GM21515 (cell line): ENCODE data around the gene PRR20B.
"Not testable (repeated sequence)": the region's sequence is repeated elsewhere in the genome, so short reads cannot be mapped to it uniquely, and the experiment has no call there.

Source experiments
- ATAC-seq: cut with Tn5 transposase; IDR thresholded peaks from one replicate; pipeline ENCODE4 v1.9.1; 2021; ENCODE audit not compliant: unreplicated experiment

The PRR20B gene

GRCh38 chr13:57147188-57147587 is at the start of gene PRR20B:
PRR20B (plus strand) TSS chr13:57147488; CDS start chr13:57147875, 387 bp downstream.
- ATAC-seq: not testable (repeated sequence)

- ATAC-seq: no peak
Observed at GRCh38 chr13:57114945-57115344, 32.3 kb upstream of the PRR20B start.

GRCh38 chr13:57123681-57124080 is 23.6 kb upstream of the PRR20B start:
- no peak for ATAC-seq

GRCh38 chr13:57128909-57129308 is 18.4 kb upstream of the PRR20B start:
- ATAC-seq: no peak

GRCh38 chr13:57136093-57136492 is 11.2 kb upstream of the PRR20B start:
- no peak for ATAC-seq

GRCh38 chr13:57137585-57137984 is 9.7 kb upstream of the PRR20B start:
- no peak for ATAC-seq

DNA sequence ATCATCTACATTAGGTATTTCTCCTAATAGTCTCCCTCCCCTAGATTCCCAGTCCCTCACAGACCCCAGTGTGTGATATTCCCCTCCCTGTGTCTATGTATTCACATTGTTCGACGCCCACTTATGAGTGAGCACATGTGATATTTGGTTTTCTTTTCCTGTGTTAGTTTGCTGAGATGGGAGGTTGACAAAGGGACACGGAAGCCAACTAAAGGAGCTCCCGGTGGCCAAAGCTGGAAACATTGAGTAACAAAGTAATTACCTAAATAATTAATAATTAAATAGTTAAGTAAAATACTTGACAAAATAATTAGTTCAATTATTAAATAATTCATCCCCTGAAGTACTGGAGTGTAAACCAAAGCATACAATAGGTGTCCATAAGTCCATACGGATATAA is 8.3 kb upstream of the PRR20B start:
- no peak for ATAC-seq

DNA sequence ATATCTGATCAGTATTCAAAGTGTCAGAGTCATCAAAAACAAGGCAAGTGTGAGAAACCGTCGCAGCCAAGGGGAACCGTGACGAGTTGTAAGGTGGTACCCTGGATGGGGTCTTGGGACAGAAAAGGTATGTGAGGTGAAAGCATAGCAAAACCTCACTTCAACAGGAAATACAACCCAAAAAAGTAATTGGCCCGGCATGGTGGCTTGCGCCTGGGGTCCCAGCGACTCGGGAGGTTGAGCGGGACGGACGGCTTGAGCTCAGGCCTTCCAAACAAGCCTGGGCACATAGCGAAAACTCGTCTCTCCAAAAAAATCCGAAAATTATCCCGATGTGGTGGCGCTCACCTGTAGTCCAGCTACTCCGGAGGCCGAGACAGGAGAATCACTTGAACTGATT is 7.5 kb upstream of the PRR20B start:
- not testable (repeated sequence) for ATAC-seq

DNA sequence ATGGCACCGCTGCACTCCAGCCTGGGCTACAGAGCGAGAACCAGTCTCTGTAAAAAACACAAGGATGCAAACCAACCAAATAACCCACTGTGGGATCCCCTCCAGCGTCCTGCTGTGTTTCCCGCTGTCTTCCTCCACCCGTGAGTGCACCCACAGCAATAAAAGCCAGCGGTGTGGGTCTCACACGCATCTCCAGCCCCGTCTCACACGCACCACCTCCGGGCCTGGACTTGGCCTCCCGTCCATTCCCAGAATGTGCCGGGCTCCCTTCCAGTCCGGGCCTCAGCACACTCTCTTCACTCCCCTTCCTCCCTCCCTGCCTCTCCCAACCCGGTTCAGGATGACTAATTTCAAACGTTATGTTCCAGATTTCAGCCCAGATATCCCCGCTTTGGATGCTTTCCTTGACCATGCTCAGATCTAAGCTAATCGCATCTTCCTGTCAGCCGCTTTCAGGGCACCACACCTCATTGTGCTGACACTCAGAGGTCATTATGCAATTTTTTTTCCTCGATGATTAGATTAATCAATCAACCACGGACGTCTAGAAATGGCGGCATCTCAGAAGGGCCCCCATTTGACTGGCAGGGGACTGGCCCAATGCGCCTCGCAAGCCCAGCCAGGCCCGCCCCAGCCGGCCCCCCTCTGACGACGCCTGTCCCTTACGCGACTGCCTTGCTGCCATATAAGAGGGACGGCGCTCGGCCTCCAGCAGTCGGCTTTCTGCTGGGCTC is 6.9 kb upstream of the PRR20B start, which contains the start of gene PRR20A:
Gene PRR20A, plus strand, starts transcription at position 684 of the 734 bp plus-strand sequence. CDS start 387 bp downstream, outside the sequence.
- ATAC-seq: not testable (repeated sequence)

DNA sequence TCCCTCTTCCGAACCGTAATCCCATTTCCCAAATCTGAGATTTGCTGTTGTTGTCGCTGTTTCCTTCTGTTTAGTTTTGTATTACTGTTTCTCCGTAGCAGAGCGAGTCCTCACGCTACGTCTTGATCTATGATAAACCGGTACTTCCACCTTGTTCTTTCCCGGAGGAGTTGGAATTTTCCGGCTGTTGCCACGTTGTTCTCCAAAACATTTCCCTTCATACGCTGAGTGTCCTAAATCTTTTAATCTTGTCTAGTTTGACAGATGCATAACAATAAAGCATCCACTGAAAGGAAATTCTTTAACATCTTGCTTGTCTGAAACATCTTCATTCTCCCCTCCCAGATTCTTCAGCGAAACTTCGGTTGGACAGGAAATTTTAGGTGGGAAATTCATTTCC is 818 bp downstream of the PRR20B start:
- not testable (repeated sequence) for ATAC-seq

GRCh38 chr13:57153761-57154160 is 6.5 kb downstream of the PRR20B start, which contains the start of gene PRR20C:
PRR20C (plus strand) TSS chr13:57154061; CDS start chr13:57154448, 387 bp downstream.
- ATAC-seq: not testable (repeated sequence)

DNA sequence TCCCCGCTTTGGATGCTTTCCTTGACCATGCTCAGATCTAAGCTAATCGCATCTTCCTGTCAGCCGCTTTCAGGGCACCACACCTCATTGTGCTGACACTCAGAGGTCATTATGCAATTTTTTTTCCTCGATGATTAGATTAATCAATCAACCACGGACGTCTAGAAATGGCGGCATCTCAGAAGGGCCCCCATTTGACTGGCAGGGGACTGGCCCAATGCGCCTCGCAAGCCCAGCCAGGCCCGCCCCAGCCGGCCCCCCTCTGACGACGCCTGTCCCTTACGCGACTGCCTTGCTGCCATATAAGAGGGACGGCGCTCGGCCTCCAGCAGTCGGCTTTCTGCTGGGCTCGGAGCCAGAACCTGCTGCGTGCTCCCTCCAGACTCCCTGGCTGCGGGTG is 13.0 kb downstream of the PRR20B start, which contains the start of gene PRR20D:
Gene PRR20D, plus strand, starts transcription at position 301 of the 400 bp plus-strand sequence. CDS start 387 bp downstream, outside the sequence.
- not testable (repeated sequence) for ATAC-seq

DNA sequence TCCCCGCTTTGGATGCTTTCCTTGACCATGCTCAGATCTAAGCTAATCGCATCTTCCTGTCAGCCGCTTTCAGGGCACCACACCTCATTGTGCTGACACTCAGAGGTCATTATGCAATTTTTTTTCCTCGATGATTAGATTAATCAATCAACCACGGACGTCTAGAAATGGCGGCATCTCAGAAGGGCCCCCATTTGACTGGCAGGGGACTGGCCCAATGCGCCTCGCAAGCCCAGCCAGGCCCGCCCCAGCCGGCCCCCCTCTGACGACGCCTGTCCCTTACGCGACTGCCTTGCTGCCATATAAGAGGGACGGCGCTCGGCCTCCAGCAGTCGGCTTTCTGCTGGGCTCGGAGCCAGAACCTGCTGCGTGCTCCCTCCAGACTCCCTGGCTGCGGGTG is 19.6 kb downstream of the PRR20B start, which contains the start of gene PRR20E:
Gene PRR20E, plus strand, starts transcription at position 301 of the 400 bp plus-strand sequence. CDS start 387 bp downstream, outside the sequence.
- ATAC-seq: not testable (repeated sequence)

- ATAC-seq: no peak
Observed at GRCh38 chr13:57191667-57192066, 44.4 kb downstream of the PRR20B start.
